NT2/D1 (cell line): ENCODE measurements around the gene COL5A3.

Experiments used
- DNase-seq: peaks from one replicate; pipeline ENCODE4 v3.0.0-alpha.2; 2011; ENCODE audit warnings: low read depth, low spot score
- H3K27me3 ChIP-seq: 2 replicates; pipeline ENCODE4 v1.6.0; 2011; ENCODE audit warnings: mild to moderate bottlenecking; ENCODE audit not compliant: insufficient read length, insufficient read depth
- H3K36me3 ChIP-seq: 2 replicates; pipeline ENCODE4 v1.6.1; 2011; ENCODE audit warnings: mild to moderate bottlenecking, low read length, mixed read lengths; ENCODE audit not compliant: insufficient read depth, insufficient read length
- H3K4me1 ChIP-seq: 2 replicates; pipeline ENCODE4 v1.5.1; 2011; ENCODE audit not compliant: insufficient read depth, insufficient read length
- H3K4me3 ChIP-seq: 2 replicates; pipeline ENCODE4 v1.5.1; 2011; ENCODE audit warnings: low read depth; ENCODE audit not compliant: insufficient read length
- H3K9ac ChIP-seq: 2 replicates; pipeline ENCODE4 v1.6.0; 2011; ENCODE audit warnings: low read depth; ENCODE audit not compliant: insufficient read length
- H3K9me3 ChIP-seq: 2 replicates; pipeline ENCODE4 v1.5.1; 2011; ENCODE audit warnings: mild to moderate bottlenecking, low read length; ENCODE audit not compliant: insufficient read depth
- SUZ12 ChIP-seq: IDR thresholded peaks from 2 replicates; pipeline ENCODE4 v1.6.1; 2011; ENCODE audit not compliant: insufficient read length, insufficient read depth; ENCODE audit errors: extremely low read depth
- YY1 ChIP-seq: IDR thresholded peaks from 2 replicates; pipeline ENCODE4 v1.6.1; 2011; ENCODE audit not compliant: insufficient read length, insufficient read depth
- ZNF274 ChIP-seq: IDR thresholded peaks from 2 replicates; pipeline ENCODE4 v1.6.1; 2011; ENCODE audit warnings: mild to moderate bottlenecking, low read depth, low read length

Gene COL5A3

DNA sequence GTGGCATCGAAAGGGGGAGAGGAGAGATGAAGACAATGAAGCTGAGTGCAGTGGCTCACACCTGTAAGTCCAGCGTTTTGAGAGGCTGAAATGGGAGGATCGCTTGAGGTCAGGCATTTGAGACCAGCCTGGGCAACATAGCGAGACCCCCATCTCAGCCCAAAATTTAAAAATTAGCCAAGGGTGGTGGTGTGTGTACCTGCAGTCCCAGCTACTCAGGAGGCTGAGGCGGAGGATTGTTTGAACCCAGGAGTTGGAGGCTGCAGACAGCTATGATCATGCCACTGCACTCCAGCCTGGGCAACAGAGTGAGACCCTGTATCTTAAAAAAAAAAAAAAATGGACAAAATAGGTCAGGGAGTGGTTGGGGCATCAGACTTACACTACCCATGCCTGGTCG is 10.5 kb upstream of the COL5A3 start:
- no peak overlapping the region for H3K4me3 ChIP-seq
- H3K27me3 ChIP-seq: no peaks in the 10 kb centered on the region
- TF ChIP-seq ZNF274 (no peak), SUZ12 (no peak), YY1 (no peak)
- H3K9me3 ChIP-seq: no peaks in the 10 kb centered on the region
- no peak overlapping the region for H3K9ac ChIP-seq
- H3K36me3 ChIP-seq: no peaks in the 10 kb centered on the region
- no peaks in the 10 kb centered on the region for H3K4me1 ChIP-seq
- DNase-seq: no peak

DNA sequence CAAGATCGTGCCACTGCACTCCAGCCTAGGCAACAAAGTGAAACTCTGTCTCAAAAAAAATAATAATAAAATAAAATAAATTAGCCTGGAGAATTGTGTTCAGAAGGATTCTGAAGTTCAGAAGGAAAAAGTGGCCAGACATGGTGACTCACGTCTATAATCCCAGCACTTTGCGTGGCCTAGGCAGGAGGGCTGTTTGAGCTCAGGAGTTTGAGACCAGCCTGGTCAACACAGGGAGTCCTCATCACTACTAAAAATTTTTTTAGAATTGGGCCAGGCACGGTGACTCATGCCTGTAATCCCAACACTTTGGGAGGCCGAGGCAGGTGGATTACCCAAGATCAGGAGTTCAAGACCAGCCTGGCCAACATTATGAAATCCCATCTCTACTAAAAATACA is 8.9 kb upstream of the COL5A3 start:
- H3K9ac ChIP-seq: no peak overlapping the region
- no peak overlapping the region for H3K4me3 ChIP-seq
- H3K4me1 ChIP-seq: no peaks in the 10 kb centered on the region
- no peaks in the 10 kb centered on the region for H3K9me3 ChIP-seq
- no peaks in the 10 kb centered on the region for H3K36me3 ChIP-seq
- TF ChIP-seq YY1 (no peak), ZNF274 (no peak)
- no peak for DNase-seq
- H3K27me3 ChIP-seq: no peaks in the 10 kb centered on the region

DNA sequence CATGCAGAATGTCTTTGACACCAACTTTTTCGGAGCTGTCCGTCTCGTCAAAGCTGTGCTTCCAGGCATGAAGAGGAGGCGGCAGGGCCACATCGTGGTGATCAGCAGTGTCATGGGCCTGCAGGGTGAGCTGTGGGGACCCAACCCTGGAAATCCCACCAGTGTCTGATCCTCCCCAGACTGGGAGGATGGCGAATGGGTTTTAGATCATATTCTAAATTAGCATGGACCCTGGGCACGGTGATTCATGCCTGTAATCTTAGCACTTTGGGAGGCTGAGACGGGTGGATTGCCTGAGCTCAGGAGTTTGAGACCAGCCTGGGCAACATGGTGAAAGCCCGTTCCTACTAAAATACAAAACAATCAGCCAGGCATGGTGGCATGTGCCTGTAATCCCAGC is 8.5 kb upstream of the COL5A3 start:
- Histone ChIP-seq H3K9me3 (no peaks in the 10 kb centered on the region), H3K27me3 (no peaks in the 10 kb centered on the region), H3K4me3 (no peak overlapping the region), H3K9ac (no peak overlapping the region), H3K36me3 (no peaks in the 10 kb centered on the region), H3K4me1 (no peaks in the 10 kb centered on the region)
- TF ChIP-seq SUZ12: no peak
- no peak for TF ChIP-seq YY1
- TF ChIP-seq ZNF274: no peak
- DNase-seq: no peak

DNA sequence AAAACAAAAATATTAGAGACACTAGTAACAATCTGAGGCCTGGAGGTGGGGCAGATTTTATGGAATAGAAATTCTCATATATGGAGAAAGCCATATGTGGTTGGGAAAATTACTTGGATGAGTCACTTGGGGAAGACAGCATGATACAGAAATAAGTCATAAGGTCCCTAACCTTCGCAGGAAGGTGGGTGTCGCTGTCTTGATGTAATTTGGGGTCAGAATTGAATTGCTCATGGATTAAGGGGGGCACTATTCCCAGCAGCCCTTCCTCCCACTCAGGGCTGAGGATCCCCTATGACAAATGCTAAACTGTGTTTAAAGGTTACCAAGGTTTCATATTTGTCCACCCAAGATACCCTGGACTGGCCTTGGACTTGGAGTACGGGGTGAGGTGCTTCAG is 8.0 kb upstream of the COL5A3 start:
- Histone ChIP-seq H3K9me3 (no peaks in the 10 kb centered on the region), H3K9ac (no peak overlapping the region), H3K27me3 (no peaks in the 10 kb centered on the region), H3K4me1 (no peaks in the 10 kb centered on the region), H3K4me3 (no peak overlapping the region), H3K36me3 (no peaks in the 10 kb centered on the region)
- DNase-seq: no peak
- no peak for TF ChIP-seq YY1
- no peak for TF ChIP-seq SUZ12
- TF ChIP-seq ZNF274: no peak

DNA sequence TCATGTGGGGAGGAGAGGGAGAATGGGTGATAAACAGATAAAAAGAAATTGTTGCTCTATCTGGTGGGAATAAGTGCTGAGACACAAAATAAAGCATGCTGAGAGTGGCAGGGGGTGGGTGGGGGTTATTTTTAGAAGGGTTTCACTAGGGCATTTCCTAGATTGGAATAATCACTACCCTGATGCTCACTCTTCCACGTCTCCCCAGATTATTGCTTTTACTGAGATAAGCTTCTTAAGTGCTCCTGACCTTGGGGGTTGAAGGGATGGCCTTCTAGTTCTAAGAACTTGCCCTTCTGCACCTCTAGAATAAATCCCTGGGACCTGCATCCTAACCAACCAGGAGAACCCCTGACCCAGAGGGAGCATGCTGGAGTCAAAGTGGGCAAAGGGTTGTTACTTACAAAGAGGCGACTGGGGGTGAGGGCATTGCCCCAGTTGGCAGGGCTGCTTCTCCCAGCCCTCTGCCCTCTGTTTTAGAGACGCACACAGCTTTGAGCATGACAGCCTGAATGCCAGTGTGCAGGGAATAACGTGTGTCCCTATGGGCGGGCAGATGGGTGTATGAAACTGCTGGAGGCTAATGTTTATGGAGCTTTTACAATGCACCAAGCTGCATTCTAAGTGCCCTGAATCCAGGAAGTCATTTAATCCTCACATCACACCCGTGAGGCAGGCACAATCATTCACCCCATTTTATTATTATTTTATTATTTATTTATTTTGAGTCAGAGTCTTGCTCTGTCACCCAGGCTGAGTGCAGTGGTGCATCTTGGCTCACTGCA is 3.7 kb upstream of the COL5A3 start:
- H3K4me3 ChIP-seq: no peak overlapping the region
- H3K4me1 ChIP-seq: peaks cover 10% of the 10 kb centered on the region
- H3K36me3 ChIP-seq: no peaks in the 10 kb centered on the region
- H3K27me3 ChIP-seq: peaks cover 29% of the 10 kb centered on the region
- no peak overlapping the region for H3K9ac ChIP-seq
- no peak for DNase-seq
- TF ChIP-seq YY1 (no peak), ZNF274 (no peak), SUZ12 (no peak)
- H3K9me3 ChIP-seq: no peaks in the 10 kb centered on the region

DNA sequence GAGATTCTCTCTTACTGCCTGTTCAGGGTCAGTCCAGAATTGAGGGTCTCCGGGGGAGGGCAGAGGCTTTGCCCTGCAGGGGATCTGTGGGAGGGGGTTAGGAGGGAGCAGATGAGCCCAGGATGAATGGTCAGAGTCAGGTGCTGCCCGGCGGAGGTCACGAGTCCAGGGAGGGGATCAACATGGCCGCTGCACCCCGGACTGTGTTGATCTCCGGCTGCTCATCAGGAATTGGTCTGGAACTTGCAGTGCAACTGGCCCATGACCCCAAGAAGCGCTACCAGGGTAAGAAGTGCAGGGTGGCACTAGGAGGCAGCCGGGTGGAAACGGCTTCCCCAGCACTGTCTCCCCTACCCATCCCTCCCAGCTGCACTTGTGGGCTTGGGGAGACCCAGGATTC is 3.0 kb upstream of the COL5A3 start, which contains the start of gene RDH8:
Gene RDH8, plus strand, starts transcription at position 168 of the 400 bp plus-strand sequence. Its CDS starts 15 bp downstream, at position 183.
- H3K9ac ChIP-seq: peak within 1 kb of the TSS; percentile 9
- peaks cover 29% of the 10 kb centered on the region for H3K27me3 ChIP-seq
- no peak for TF ChIP-seq ZNF274
- TF ChIP-seq YY1: no peak
- no peak for TF ChIP-seq SUZ12
- no peaks in the 10 kb centered on the region for H3K36me3 ChIP-seq
- peaks cover 16% of the 10 kb centered on the region for H3K4me1 ChIP-seq
- no peaks in the 10 kb centered on the region for H3K9me3 ChIP-seq
- no peak for DNase-seq
- H3K4me3 ChIP-seq: no peak within 1 kb of the TSS

DNA sequence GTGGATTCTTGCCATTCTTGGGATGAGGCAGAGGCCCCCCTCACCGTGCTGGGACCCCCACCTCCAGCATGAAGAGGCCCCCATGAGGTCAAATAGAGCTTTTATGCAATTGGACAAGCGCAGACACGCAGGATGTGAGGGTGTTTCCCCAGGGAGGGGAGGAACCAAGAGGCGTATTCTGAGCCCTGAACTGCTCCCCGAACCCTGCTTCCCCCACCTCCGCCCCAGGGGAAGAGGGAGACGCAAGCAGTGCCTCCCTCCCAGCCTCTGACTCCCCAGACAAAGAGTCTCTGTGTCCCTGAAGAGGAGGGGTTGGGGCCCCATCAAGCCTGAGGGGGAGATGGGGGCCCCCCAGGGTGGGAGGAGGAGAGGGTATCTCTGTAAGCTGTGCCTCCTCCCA is 1.7 kb upstream of the COL5A3 start:
- DNase-seq: no peak
- H3K27me3 ChIP-seq: peaks cover 29% of the 10 kb centered on the region
- TF ChIP-seq SUZ12: no peak
- TF ChIP-seq ZNF274: no peak
- TF ChIP-seq YY1: no peak

More for the DNA sequence above, 1.7 kb upstream of the COL5A3 start:
- no peaks in the 10 kb centered on the region for H3K36me3 ChIP-seq
- peaks cover 19% of the 10 kb centered on the region for H3K4me1 ChIP-seq
- no peak overlapping the region for H3K9ac ChIP-seq
- no peaks in the 10 kb centered on the region for H3K9me3 ChIP-seq
- H3K4me3 ChIP-seq: no peak overlapping the region
